HCT116 (cell line): ENCODE measurements around the gene GARS1. TPM values are rescaled to one million over a fixed set of nuclear protein-coding genes. Genes with fewer than 3 reads are reported as not detected.

Experiments
- ATAC-seq: fragments of 200-7000 bp; cut with Tn5 transposase; 2 replicates; pipeline ENCODE4 v1.9.1; 2020; ENCODE audit warnings: mild to moderate bottlenecking, moderate library complexity
- BruUV-seq: library from RNA; stranded (reverse); fragments of 400-500 nt; replicated peaks from 2 replicates; lab custom pipeline; 2021; lab: Mats Ljungman, UMichigan
- CTCF ChIA-PET: fragments of 300-600 bp; sonication (Branson Sonifier 250); formaldehyde crosslinking; loops from one replicate; lab custom pipeline; 2021; ENCODE audit warnings: antibody characterized with exemption; lab: Charles Lee
- POLR2A ChIA-PET: fragments of 300-600, 350-600 bp; sonication (Branson Sonifier 250); formaldehyde crosslinking; loops from one replicate; lab custom pipeline; 2021; ENCODE audit warnings: antibody characterized with exemption; lab: Charles Lee
- RAD21 ChIA-PET, 2 experiments: fragments of 300-600 bp; sonication (Branson Sonifier 250); formaldehyde crosslinking; loops; one replicate each; lab custom pipeline; 2023; ENCODE audit warnings: low total read pairs in 2 of 2; ENCODE audit not compliant: uncharacterized antibody in 2 of 2, unreplicated experiment in 2 of 2, low non-redundant PET in 1 of 2; lab: Charles Lee
- DNase-seq: peaks from one replicate; pipeline ENCODE4 v3.0.0-alpha.2; 2010; ENCODE audit warnings: low read depth, low spot score
- H2AFZ ChIP-seq: fragments of 200-600 bp; shearing (Covaris generic), sonication (generic); 2 replicates; pipeline ENCODE4 v1.6.1; 2017; ENCODE audit warnings: low read depth, mixed run types, mixed read lengths, antibody characterized with exemption, low read length; ENCODE audit not compliant: poor library complexity, severe bottlenecking
- H3K27ac ChIP-seq: 2 replicates; pipeline ENCODE4 v1.5.1; 2012; ENCODE audit warnings: low read depth, low read length
- H3K27me3 ChIP-seq: fragments of 200-600 bp; sonication (generic); 2 replicates; pipeline ENCODE4 v1.6.1; 2016; ENCODE audit warnings: mixed run types, low read length, mixed read lengths; ENCODE audit not compliant: insufficient read depth
- H3K36me3 ChIP-seq, 2 experiments: fragments of 200-500 bp in 1 of 2; fragments of 200-600 bp in 1 of 2; sonication (Bioruptor generic) in 1 of 2; sonication (generic) in 1 of 2; 2 replicates each; pipeline versions ENCODE4 v1.5.1 to v1.6.1; 2014 to 2016; ENCODE audit warnings: low read length in 2 of 2, inconsistent platforms in 1 of 2, mixed read lengths in 1 of 2, mixed run types in 1 of 2; ENCODE audit not compliant: insufficient read depth in 2 of 2, control insufficient read depth in 1 of 2
- H3K4me1 ChIP-seq, 2 experiments: fragments of 200-600 bp in 1 of 2; sonication (generic) in 1 of 2; 2 replicates each; pipeline versions ENCODE4 v1.5.1 to v1.6.1; 2012 to 2017; ENCODE audit warnings: low read length in 2 of 2, inconsistent platforms in 1 of 2, mild to moderate bottlenecking in 1 of 2, mixed read lengths in 1 of 2, mixed run types in 1 of 2, moderate library complexity in 1 of 2; ENCODE audit not compliant: insufficient read depth in 2 of 2, control insufficient read depth in 1 of 2
- H3K4me2 ChIP-seq: fragments of 200-600 bp; sonication (generic); 2 replicates; pipeline ENCODE4 v1.6.1; 2017; ENCODE audit warnings: mixed run types, low read length, mixed read lengths
- H3K4me3 ChIP-seq, 2 experiments: fragments of 200-600 bp in 1 of 2; sonication (generic) in 1 of 2; replicated peaks in 1 of 2; 2 replicates each; pipeline ENCODE4 v1.5.1; 2011 to 2016; ENCODE audit warnings: low read length in 2 of 2, control low read depth in 1 of 2, low read depth in 1 of 2, mild to moderate bottlenecking in 1 of 2, mixed read lengths in 1 of 2, mixed run types in 1 of 2
- H3K79me2 ChIP-seq: fragments of 200-600 bp; sonication (generic); 2 replicates; pipeline ENCODE4 v1.6.1; 2017; ENCODE audit warnings: mild to moderate bottlenecking, mixed run types, low read length, moderate library complexity, mixed read lengths; ENCODE audit not compliant: insufficient read depth
- H3K9ac ChIP-seq: fragments of 200-600 bp; sonication (generic); 2 replicates; pipeline ENCODE4 v1.6.1; 2016; ENCODE audit warnings: low read length, mixed read lengths
- H3K9me2 ChIP-seq: fragments of 200-600 bp; sonication (generic), shearing (Covaris generic); 2 replicates; pipeline ENCODE4 v1.6.1; 2017; ENCODE audit warnings: mixed run types, mild to moderate bottlenecking, moderate library complexity; ENCODE audit not compliant: insufficient read depth
- H3K9me3 ChIP-seq, 2 experiments: fragments of 200-500 bp in 1 of 2; fragments of 200-600 bp in 1 of 2; sonication (Bioruptor generic) in 1 of 2; sonication (generic) in 1 of 2; 2 replicates each; pipeline ENCODE4 v1.6.1; 2014 to 2017; ENCODE audit warnings: low read length in 2 of 2, mixed read lengths in 2 of 2, inconsistent platforms in 1 of 2, low read depth in 1 of 2, mild to moderate bottlenecking in 1 of 2, mixed run types in 1 of 2, moderate library complexity in 1 of 2; ENCODE audit not compliant: control insufficient read depth in 1 of 2, insufficient read depth in 1 of 2
- H4K20me1 ChIP-seq: fragments of 200-600 bp; sonication (generic), shearing (Covaris generic); 2 replicates; pipeline ENCODE4 v1.6.1; 2017; ENCODE audit warnings: mixed run types, mild to moderate bottlenecking, moderate library complexity; ENCODE audit not compliant: insufficient read depth
- CBX3 ChIP-seq: IDR thresholded peaks from 2 replicates; pipeline ENCODE4 v1.6.1; 2012; ENCODE audit warnings: low read depth
- CEBPB ChIP-seq: IDR thresholded peaks from 2 replicates; pipeline ENCODE4 v1.6.1; 2012; ENCODE audit warnings: low read depth
- CTCF ChIP-seq, 3 experiments: fragments of 200-600 bp in 1 of 3; sonication (generic) in 1 of 3; IDR thresholded peaks in 2 of 3; conservative IDR thresholded peaks in 1 of 3; 2 replicates each; pipeline ENCODE4 v1.5.1; 2012 to 2017; ENCODE audit warnings: low read depth in 2 of 3, low read length in 2 of 3, antibody characterized with exemption in 1 of 3, borderline replicate concordance in 1 of 3, control low read depth in 1 of 3, mild to moderate bottlenecking in 1 of 3, mixed read lengths in 1 of 3, mixed run types in 1 of 3, moderate library complexity in 1 of 3; ENCODE audit not compliant: insufficient read depth in 1 of 3
- EZH2 ChIP-seq: fragments of 200-600 bp; sonication (generic); IDR thresholded peaks from 2 replicates; pipeline ENCODE4 v1.6.1; 2017; ENCODE audit warnings: antibody characterized with exemption, mixed run types
- EZH2phosphoT487 ChIP-seq: fragments of 200-600 bp; IDR thresholded peaks from 2 replicates; pipeline ENCODE4 v1.6.1; 2018; ENCODE audit warnings: antibody characterized with exemption, borderline replicate concordance
- FOSL1 ChIP-seq: IDR thresholded peaks from 2 replicates; pipeline ENCODE4 v1.6.1; 2012; ENCODE audit warnings: low read depth
- POLR2A ChIP-seq: IDR thresholded peaks from 2 replicates; pipeline ENCODE4 v1.7.0; 2011; ENCODE audit warnings: borderline replicate concordance; ENCODE audit not compliant: insufficient read depth, insufficient read length; ENCODE audit errors: extremely low read depth
- RAD21 ChIP-seq: IDR thresholded peaks from 2 replicates; pipeline ENCODE4 v1.6.1; 2012; ENCODE audit warnings: low read depth, mild to moderate bottlenecking
- SIN3A ChIP-seq: IDR thresholded peaks from 2 replicates; pipeline ENCODE4 v1.6.1; 2012; ENCODE audit warnings: low read depth
- YY1 ChIP-seq: IDR thresholded peaks from 2 replicates; pipeline ENCODE4 v1.6.1; 2011; ENCODE audit warnings: low read length, low read depth, moderate library complexity, mild to moderate bottlenecking; ENCODE audit not compliant: insufficient replicate concordance; ENCODE audit errors: extremely low read depth
- ZFX ChIP-seq: fragments of 450-650 bp; IDR thresholded peaks from 2 replicates; pipeline ENCODE4 v1.6.1; 2017
- ZNF274 ChIP-seq: fragments of 200-500 bp; sonication (Bioruptor generic); IDR thresholded peaks from 2 replicates; pipeline ENCODE4 v1.6.1; 2014; ENCODE audit warnings: mild to moderate bottlenecking, low read depth, low read length, inconsistent platforms
- intact Hi-C: fragments of 100-400 bp; cut with micrococcal nuclease; formaldehyde crosslinking; loops from 2 replicates; pipeline ENCODE4 v1.10.0; 2022
- total RNA-seq: library from RNA; stranded (reverse); gene quantifications from one replicate; pipeline ENCODE4 v1.2.1, GENCODE V29; 2021; ENCODE audit not compliant: unreplicated experiment
- TF ChIP-seq, protein P1 (sequence below): IDR thresholded peaks from 2 replicates; pipeline ENCODE4 v1.6.1; 2012
- TF ChIP-seq, protein P2 (sequence below): IDR thresholded peaks from 2 replicates; pipeline ENCODE4 v1.6.1; 2012; ENCODE audit warnings: low read depth
- TF ChIP-seq, protein P3 (sequence below): IDR thresholded peaks from 2 replicates; pipeline ENCODE4 v1.6.1; 2011; ENCODE audit warnings: mild to moderate bottlenecking, low read length, moderate library complexity; ENCODE audit not compliant: insufficient replicate concordance; ENCODE audit errors: extremely low read depth

Gene GARS1
- total RNA-seq, 1 experiment from 2014 or later, result 329 TPM

GRCh38 chr7:30649717-30650420 is 55.2 kb downstream of the GARS1 start:
- Histone ChIP-seq H4K20me1 (no peaks in the 10 kb centered on the region), H2AFZ (no peak overlapping the region), H3K9me3 (no peaks in the 10 kb centered on the region), H3K9me2 (no peaks in the 10 kb centered on the region), H3K79me2 (no peaks in the 10 kb centered on the region), H3K9ac (no peak overlapping the region), H3K27ac (no peak overlapping the region), H3K4me2 (no peak overlapping the region), H3K36me3 (peaks cover 0 to 2% of the 10 kb centered on the region in 2 experiments; a peak in 2 of 4 replicates), H3K4me3 (no peak overlapping the region), H3K4me1 (no peaks in the 10 kb centered on the region), H3K27me3 (no peaks in the 10 kb centered on the region)
- ChIA-PET RAD21 (no interaction called here), POLR2A (no interaction called here), CTCF (no interaction called here)
- TF ChIP-seq CBX3 (no peak), YY1 (no peak), EZH2phosphoT487 (no peak), SIN3A (no peak), CTCF (IDR thresholded peaks at IDR 0.05 in 2 of 3, conservative IDR thresholded peaks at IDR 0.05 in 1 of 3; ENCODE audit: borderline replicate concordance in 1 of 3, insufficient read depth in 1 of 3, low read depth in 2 of 3, low read length in 2 of 3) (no peak), ZNF274 (no peak), POLR2A (no peak), EZH2 (no peak), ZFX (no peak), CEBPB (no peak), RAD21 (no peak), FOSL1 (no peak)
- TF ChIP-seq, protein P1, sequence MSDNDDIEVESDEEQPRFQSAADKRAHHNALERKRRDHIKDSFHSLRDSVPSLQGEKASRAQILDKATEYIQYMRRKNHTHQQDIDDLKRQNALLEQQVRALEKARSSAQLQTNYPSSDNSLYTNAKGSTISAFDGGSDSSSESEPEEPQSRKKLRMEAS, result no peak
- TF ChIP-seq, protein P2, sequence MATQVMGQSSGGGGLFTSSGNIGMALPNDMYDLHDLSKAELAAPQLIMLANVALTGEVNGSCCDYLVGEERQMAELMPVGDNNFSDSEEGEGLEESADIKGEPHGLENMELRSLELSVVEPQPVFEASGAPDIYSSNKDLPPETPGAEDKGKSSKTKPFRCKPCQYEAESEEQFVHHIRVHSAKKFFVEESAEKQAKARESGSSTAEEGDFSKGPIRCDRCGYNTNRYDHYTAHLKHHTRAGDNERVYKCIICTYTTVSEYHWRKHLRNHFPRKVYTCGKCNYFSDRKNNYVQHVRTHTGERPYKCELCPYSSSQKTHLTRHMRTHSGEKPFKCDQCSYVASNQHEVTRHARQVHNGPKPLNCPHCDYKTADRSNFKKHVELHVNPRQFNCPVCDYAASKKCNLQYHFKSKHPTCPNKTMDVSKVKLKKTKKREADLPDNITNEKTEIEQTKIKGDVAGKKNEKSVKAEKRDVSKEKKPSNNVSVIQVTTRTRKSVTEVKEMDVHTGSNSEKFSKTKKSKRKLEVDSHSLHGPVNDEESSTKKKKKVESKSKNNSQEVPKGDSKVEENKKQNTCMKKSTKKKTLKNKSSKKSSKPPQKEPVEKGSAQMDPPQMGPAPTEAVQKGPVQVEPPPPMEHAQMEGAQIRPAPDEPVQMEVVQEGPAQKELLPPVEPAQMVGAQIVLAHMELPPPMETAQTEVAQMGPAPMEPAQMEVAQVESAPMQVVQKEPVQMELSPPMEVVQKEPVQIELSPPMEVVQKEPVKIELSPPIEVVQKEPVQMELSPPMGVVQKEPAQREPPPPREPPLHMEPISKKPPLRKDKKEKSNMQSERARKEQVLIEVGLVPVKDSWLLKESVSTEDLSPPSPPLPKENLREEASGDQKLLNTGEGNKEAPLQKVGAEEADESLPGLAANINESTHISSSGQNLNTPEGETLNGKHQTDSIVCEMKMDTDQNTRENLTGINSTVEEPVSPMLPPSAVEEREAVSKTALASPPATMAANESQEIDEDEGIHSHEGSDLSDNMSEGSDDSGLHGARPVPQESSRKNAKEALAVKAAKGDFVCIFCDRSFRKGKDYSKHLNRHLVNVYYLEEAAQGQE, result no peak
- TF ChIP-seq, protein P3, sequence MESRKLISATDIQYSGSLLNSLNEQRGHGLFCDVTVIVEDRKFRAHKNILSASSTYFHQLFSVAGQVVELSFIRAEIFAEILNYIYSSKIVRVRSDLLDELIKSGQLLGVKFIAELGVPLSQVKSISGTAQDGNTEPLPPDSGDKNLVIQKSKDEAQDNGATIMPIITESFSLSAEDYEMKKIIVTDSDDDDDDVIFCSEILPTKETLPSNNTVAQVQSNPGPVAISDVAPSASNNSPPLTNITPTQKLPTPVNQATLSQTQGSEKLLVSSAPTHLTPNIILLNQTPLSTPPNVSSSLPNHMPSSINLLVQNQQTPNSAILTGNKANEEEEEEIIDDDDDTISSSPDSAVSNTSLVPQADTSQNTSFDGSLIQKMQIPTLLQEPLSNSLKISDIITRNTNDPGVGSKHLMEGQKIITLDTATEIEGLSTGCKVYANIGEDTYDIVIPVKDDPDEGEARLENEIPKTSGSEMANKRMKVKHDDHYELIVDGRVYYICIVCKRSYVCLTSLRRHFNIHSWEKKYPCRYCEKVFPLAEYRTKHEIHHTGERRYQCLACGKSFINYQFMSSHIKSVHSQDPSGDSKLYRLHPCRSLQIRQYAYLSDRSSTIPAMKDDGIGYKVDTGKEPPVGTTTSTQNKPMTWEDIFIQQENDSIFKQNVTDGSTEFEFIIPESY, result no peak
- ATAC-seq (no peak), DNase-seq (no peak)
- intact Hi-C loops, result no loop called here
- BruUV-seq, result no TSS peak
